Breast epithelium (tissue), 4 donors: ENCODE measurements around the gene WIZ. TPM values are rescaled to one million over a fixed set of nuclear protein-coding genes. Genes with fewer than 3 reads are reported as not detected.
A peak's percentile ranks its signal among the peaks of the same experiment; 100 is the strongest.

ENCODE experiments used
- DNase-seq, 2 donors: peaks; one replicate each; pipeline ENCODE4 v3.0.0-alpha.2; 2019; ENCODE audit warnings: low spot score in 2 of 2
- H3K27ac ChIP-seq, 2 donors: fragments of 200-600 bp; sonication (generic) in 1 of 2; one replicate each; pipeline ENCODE4 v1.5.1; 2016 to 2019; ENCODE audit warnings: mild to moderate bottlenecking in 1 of 2
- H3K27me3 ChIP-seq, 2 donors: fragments of 200-600 bp; sonication (generic) in 1 of 2; one replicate each; pipeline versions ENCODE4 v1.5.1 to v1.6.0; 2017 to 2019; ENCODE audit warnings: control low read depth in 1 of 2, mild to moderate bottlenecking in 1 of 2
- H3K36me3 ChIP-seq: fragments of 200-600 bp; one replicate; pipeline ENCODE4 v1.5.1; 2019
- H3K4me1 ChIP-seq, 2 donors: fragments of 200-600 bp; sonication (generic); one replicate each; pipeline ENCODE4 v1.5.1; 2016 to 2019; ENCODE audit warnings: control low read depth in 1 of 2
- H3K4me3 ChIP-seq, 3 donors: fragments of 200-600 bp; sonication (generic); 1 replicate in 2 of 3; 2 replicates in 1 of 3; pipeline ENCODE4 v1.5.1; 2016 to 2019; ENCODE audit warnings: mild to moderate bottlenecking in 3 of 3, moderate library complexity in 2 of 3
- H3K9me3 ChIP-seq, 2 donors: fragments of 200-600 bp; sonication (generic) in 1 of 2; one replicate each; pipeline ENCODE4 v1.5.1; 2016 to 2019; ENCODE audit warnings: control low read depth in 1 of 2
- CTCF ChIP-seq, 3 donors: fragments of 450-650 bp; IDR thresholded peaks; one replicate each; pipeline ENCODE4 v1.5.1; 2016 to 2017; ENCODE audit warnings: antibody characterized with exemption in 3 of 3, mild to moderate bottlenecking in 3 of 3, moderate library complexity in 3 of 3
- POLR2A ChIP-seq: fragments of 450-650 bp; IDR thresholded peaks from one replicate; pipeline ENCODE4 v1.6.1; 2016; ENCODE audit warnings: antibody characterized with exemption, mild to moderate bottlenecking, moderate library complexity
- POLR2AphosphoS5 ChIP-seq, 3 donors: sonication (generic); formaldehyde crosslinking; IDR thresholded peaks; one replicate each; pipeline ENCODE4 v1.6.1; 2017; ENCODE audit warnings: antibody characterized with exemption in 3 of 3
- intact Hi-C: fragments of 100-400 bp; cut with DNase I; formaldehyde crosslinking; loops from one replicate; pipeline ENCODE4 v1.15.1; 2023; ENCODE audit warnings: low total_unique reads
- total RNA-seq, 3 donors: library from RNA; depleted of rRNA; stranded (reverse); fragments of >200 nt; gene quantifications; one replicate each; pipeline ENCODE4 v1.1.0, GENCODE V29; 2016

Gene WIZ
- total RNA-seq, 3 donors from 2014 or later = 17.6 to 51.1 (median 34.9) TPM

DNA sequence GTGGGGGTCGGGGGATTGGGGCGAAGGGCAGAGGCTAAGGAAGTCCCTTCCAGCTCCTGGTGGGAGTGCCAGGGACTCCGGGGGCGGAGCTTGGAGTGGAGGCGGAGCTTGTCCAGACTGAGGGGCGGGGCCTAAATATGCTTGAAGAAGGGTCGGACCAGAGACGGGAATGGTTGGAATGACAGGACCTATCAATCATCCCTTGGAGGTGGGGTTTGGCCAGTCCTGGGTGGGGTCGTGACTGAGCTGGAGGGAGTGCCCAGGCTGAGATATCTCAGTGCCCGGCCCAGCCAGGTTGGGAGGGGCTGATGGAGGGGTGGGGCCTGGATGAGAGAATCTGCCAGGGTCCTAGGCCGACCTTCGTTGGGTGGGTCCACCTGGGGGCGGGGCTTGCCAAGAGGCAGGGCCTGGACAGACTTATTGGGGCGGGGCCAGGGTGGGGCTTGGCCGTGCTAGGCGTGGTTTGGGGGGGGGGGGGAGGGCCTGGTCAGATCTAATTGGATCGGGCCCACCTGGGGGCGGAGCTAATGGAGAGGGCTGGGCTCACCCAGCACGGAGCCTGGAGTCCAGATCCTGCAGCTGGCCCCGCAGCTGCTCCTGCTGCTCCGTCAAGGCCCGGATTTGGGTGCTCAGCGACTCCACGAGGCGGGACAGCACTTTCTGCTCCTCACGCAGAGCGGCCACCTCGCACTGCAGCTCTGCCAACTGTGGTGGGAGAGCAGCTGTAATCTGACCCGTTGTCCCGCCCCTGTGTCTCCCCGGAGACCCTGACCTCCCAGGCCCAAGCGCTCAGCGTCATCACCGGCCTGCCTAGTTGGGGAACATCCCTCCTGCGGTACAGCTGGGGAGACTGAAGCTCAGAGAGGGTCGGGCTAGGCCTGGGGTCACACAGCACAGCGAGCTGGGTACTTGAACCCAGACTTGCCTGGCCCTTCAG, 2.6 kb upstream of the WIZ start:
- H3K4me3 ChIP-seq = peak overlapping the region; percentile 45 to 75 (median 54)
- TF ChIP-seq CTCF (IDR thresholded peaks at IDR 0.05) (no peak), POLR2AphosphoS5 (IDR thresholded peaks at IDR 0.05) (peak; percentile 22 to 45 (median 33))
- peaks cover 0 to 33% of the 10 kb centered on the region in 2 donors for H3K27me3 ChIP-seq
- H3K36me3 ChIP-seq = no peaks in the 10 kb centered on the region
- intact Hi-C loops = no loop called here
- H3K4me1 ChIP-seq = peaks cover 0 to 2% of the 10 kb centered on the region in 2 donors
- no peaks in the 10 kb centered on the region for H3K9me3 ChIP-seq
- peak; percentile 78 to 90 for DNase-seq
- peak overlapping the region; percentile 61 to 77 for H3K27ac ChIP-seq

- no peaks in the 10 kb centered on the region for H3K4me1 ChIP-seq
- H3K27ac ChIP-seq = peak overlapping the region; percentile 77 to 90
- H3K9me3 ChIP-seq = no peaks in the 10 kb centered on the region
- no peak for DNase-seq
- no peaks in the 10 kb centered on the region for H3K36me3 ChIP-seq
- TF ChIP-seq POLR2A = no peak
- TF ChIP-seq POLR2AphosphoS5 (IDR thresholded peaks at IDR 0.05) = no peak
- TF ChIP-seq CTCF (IDR thresholded peaks at IDR 0.05) = no peak
- intact Hi-C loops = no loop called here
- no peak overlapping the region for H3K4me3 ChIP-seq
- peaks cover 0 to 15% of the 10 kb centered on the region in 2 donors for H3K27me3 ChIP-seq
These were observed 753 bp upstream of the WIZ start for GRCh38 chr19:15450528-15450890.

GRCh38 chr19:15448778-15449619, 757 bp downstream of the WIZ start:
- peak overlapping the region; percentile 67 to 94 (median 76) for H3K4me3 ChIP-seq
- H3K27me3 ChIP-seq = peaks cover 0 to 2% of the 10 kb centered on the region in 2 donors
- peak overlapping the region; percentile 60 to 90 for H3K27ac ChIP-seq
- no peak for TF ChIP-seq CTCF (IDR thresholded peaks at IDR 0.05)
- TF ChIP-seq POLR2AphosphoS5 (IDR thresholded peaks at IDR 0.05) = no peak
- no peaks in the 10 kb centered on the region for H3K9me3 ChIP-seq
- no peak for DNase-seq
- no peaks in the 10 kb centered on the region for H3K36me3 ChIP-seq
- intact Hi-C loops = no loop called here
- no peaks in the 10 kb centered on the region for H3K4me1 ChIP-seq

- no peak for DNase-seq
- Histone ChIP-seq H3K36me3 (no peaks in the 10 kb centered on the region), H3K27me3 (no peaks in the 10 kb centered on the region), H3K4me3 (no peak overlapping the region), H3K4me1 (no peaks in the 10 kb centered on the region), H3K27ac (peak overlapping the region in 1 of 2 donors; percentile 90), H3K9me3 (no peaks in the 10 kb centered on the region)
- intact Hi-C loops = no loop called here
- TF ChIP-seq POLR2A (no peak), POLR2AphosphoS5 (IDR thresholded peaks at IDR 0.05) (no peak), CTCF (IDR thresholded peaks at IDR 0.05) (no peak)
These were observed 1.5 kb downstream of the WIZ start for GRCh38 chr19:15448044-15448777.
